Measurements from ENCODE around the gene NKX2-3. TPM values are rescaled to one million over a fixed set of nuclear protein-coding genes. Genes with fewer than 3 reads are reported as not detected.

Gene NKX2-3
- total RNA-seq, 2 experiments from 2014 or later = not detected

- DNase-seq (ENCODE audit: low spot score) = no peak
- no peak overlapping the region for H3K4me2 ChIP-seq (ENCODE audit: low read length)
- H3K79me2 ChIP-seq (ENCODE audit: insufficient read depth, low read depth, low read length) = no peaks in the 10 kb centered on the region
- H2AFZ ChIP-seq (ENCODE audit: low read length) = no peak overlapping the region
- ChIA-PET CTCF (ENCODE audit: unreplicated experiment) (no interaction called here), POLR2A (no interaction called here)
- H3K4me1 ChIP-seq (ENCODE audit: insufficient read depth, low read length, poor library complexity, severe bottlenecking) = no peaks in the 10 kb centered on the region
- no peaks in the 10 kb centered on the region for H3K9me3 ChIP-seq (ENCODE audit: low read length)
- intact Hi-C loops (cut with micrococcal nuclease; ENCODE audit: unreplicated experiment) = no loop called here
- H3K4me3 ChIP-seq (ENCODE audit: low read depth, low read length, poor library complexity, severe bottlenecking) = no peak overlapping the region
- BruUV-seq (replicated peaks) = no TSS peak
- H4K20me1 ChIP-seq (ENCODE audit: insufficient read depth, low read length) = no peaks in the 10 kb centered on the region
- no peak overlapping the region for H3K27ac ChIP-seq (ENCODE audit: low read depth, low read length, poor library complexity, severe bottlenecking)
- TF ChIP-seq CTCF (conservative IDR thresholded peaks at IDR 0.05; ENCODE audit: low read length) = no peak
- no peak for TF ChIP-seq EZH2phosphoT487 (IDR thresholded peaks at IDR 0.05; ENCODE audit: borderline replicate concordance, low read depth, low read length)
- no peaks in the 10 kb centered on the region for H3K9me2 ChIP-seq (ENCODE audit: insufficient read depth, low read length)
- H3K36me3 ChIP-seq (ENCODE audit: insufficient read depth, low read length) = no peaks in the 10 kb centered on the region
Observed at GRCh38 chr10:99519690-99520039, 13.1 kb upstream of the NKX2-3 start.

- CTCF ChIA-PET (ENCODE audit: unreplicated experiment) = no interaction called here
- H3K9me3 ChIP-seq (ENCODE audit: low read length) = no peaks in the 10 kb centered on the region
- no peaks in the 10 kb centered on the region for H3K9me2 ChIP-seq (ENCODE audit: insufficient read depth, low read length)
- H2AFZ ChIP-seq (ENCODE audit: low read length) = no peak overlapping the region
- no peak overlapping the region for H3K27ac ChIP-seq (ENCODE audit: low read depth, low read length, poor library complexity, severe bottlenecking)
- no peak overlapping the region for H3K4me2 ChIP-seq (ENCODE audit: low read length)
- no peak for DNase-seq (ENCODE audit: low spot score)
- no peaks in the 10 kb centered on the region for H3K36me3 ChIP-seq (ENCODE audit: insufficient read depth, low read length)
- H3K4me1 ChIP-seq (ENCODE audit: insufficient read depth, low read length, poor library complexity, severe bottlenecking) = no peaks in the 10 kb centered on the region
- intact Hi-C loops (cut with micrococcal nuclease; ENCODE audit: unreplicated experiment) = no loop called here
- POLR2A ChIA-PET = no interaction called here
- BruUV-seq (replicated peaks) = no TSS peak
- H3K4me3 ChIP-seq (ENCODE audit: low read depth, low read length, poor library complexity, severe bottlenecking) = no peak overlapping the region
- no peaks in the 10 kb centered on the region for H3K79me2 ChIP-seq (ENCODE audit: insufficient read depth, low read depth, low read length)
- TF ChIP-seq CTCF (conservative IDR thresholded peaks at IDR 0.05; ENCODE audit: low read length) (no peak), EZH2phosphoT487 (IDR thresholded peaks at IDR 0.05; ENCODE audit: borderline replicate concordance, low read depth, low read length) (no peak)
- no peaks in the 10 kb centered on the region for H4K20me1 ChIP-seq (ENCODE audit: insufficient read depth, low read length)
Observed at GRCh38 chr10:99520040-99520846, 12.5 kb upstream of the NKX2-3 start.

Measured in OCI-LY7 (cell line).